ENCODE results near the gene GRID1. TPM values are rescaled to one million over a fixed set of nuclear protein-coding genes. Genes with fewer than 3 reads are reported as not detected.

Gene GRID1
- total RNA-seq, 1 donor from 2014 or later = 1.1 TPM

DNA sequence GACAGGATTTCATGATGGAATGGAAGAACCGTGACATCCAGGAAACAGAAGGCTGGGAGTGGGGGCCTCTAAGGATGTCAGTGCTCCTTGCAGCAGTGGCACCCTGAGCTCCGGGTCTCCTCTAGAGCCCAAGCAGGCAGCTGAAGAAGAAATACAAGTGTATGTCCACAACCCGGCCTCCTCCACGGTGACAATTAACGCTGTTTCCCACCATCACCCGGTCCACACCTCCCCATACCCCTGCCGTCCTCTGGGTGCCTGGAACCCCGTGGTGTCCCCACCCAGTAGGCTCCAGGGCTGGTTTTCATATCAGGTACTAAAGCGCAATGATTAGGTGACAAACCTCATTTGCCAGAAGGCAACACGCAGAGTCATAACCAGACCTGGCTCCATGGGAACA, 30.3 kb downstream of the GRID1 start:
- DNase-seq (ENCODE audit: low read depth, low spot score) = no peak
- Mint-ChIP-seq H3K36me3 (ENCODE audit: low read depth) (no peaks in the 10 kb centered on the region), H3K4me1 (peaks cover 3% of the 10 kb centered on the region), H3K27me3 (ENCODE audit: low read depth) (peaks cover 10% of the 10 kb centered on the region), H3K9me3 (no peaks in the 10 kb centered on the region), H3K27ac (ENCODE audit: unreplicated experiment) (no peak overlapping the region), H3K4me3 (no peak overlapping the region)
- TF ChIP-seq, protein P1, sequence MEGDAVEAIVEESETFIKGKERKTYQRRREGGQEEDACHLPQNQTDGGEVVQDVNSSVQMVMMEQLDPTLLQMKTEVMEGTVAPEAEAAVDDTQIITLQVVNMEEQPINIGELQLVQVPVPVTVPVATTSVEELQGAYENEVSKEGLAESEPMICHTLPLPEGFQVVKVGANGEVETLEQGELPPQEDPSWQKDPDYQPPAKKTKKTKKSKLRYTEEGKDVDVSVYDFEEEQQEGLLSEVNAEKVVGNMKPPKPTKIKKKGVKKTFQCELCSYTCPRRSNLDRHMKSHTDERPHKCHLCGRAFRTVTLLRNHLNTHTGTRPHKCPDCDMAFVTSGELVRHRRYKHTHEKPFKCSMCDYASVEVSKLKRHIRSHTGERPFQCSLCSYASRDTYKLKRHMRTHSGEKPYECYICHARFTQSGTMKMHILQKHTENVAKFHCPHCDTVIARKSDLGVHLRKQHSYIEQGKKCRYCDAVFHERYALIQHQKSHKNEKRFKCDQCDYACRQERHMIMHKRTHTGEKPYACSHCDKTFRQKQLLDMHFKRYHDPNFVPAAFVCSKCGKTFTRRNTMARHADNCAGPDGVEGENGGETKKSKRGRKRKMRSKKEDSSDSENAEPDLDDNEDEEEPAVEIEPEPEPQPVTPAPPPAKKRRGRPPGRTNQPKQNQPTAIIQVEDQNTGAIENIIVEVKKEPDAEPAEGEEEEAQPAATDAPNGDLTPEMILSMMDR (conservative IDR thresholded peaks at IDR 0.05) = no peak

DNA sequence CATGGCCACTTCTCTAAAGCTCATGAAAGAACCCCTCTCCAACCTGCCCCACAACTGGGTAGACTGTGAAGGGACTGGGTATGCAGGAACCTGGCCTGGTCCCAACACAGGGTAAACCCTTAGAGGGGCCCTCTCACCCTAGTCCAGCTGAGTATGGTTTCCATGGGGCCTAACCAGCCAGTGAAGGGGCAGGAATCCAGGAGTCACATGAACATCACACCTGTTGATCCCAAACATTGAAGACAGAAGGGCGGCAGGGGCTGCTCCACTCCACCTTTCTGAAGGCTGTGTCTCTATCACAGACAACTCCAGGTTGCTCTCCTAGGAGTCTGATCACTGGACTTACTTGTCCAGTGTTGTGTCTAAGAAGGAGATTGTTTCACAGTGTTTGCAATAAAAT, 30.8 kb downstream of the GRID1 start:
- peaks cover 10% of the 10 kb centered on the region for H3K27me3 Mint-ChIP-seq (ENCODE audit: low read depth)
- no peaks in the 10 kb centered on the region for H3K4me1 Mint-ChIP-seq
- DNase-seq (ENCODE audit: low read depth, low spot score) = no peak
- H3K4me3 Mint-ChIP-seq = no peak overlapping the region
- no peaks in the 10 kb centered on the region for H3K9me3 Mint-ChIP-seq
- no peaks in the 10 kb centered on the region for H3K36me3 Mint-ChIP-seq (ENCODE audit: low read depth)
- TF ChIP-seq, protein P1 (conservative IDR thresholded peaks at IDR 0.05) = no peak
- H3K27ac Mint-ChIP-seq (ENCODE audit: unreplicated experiment) = no peak overlapping the region

DNA sequence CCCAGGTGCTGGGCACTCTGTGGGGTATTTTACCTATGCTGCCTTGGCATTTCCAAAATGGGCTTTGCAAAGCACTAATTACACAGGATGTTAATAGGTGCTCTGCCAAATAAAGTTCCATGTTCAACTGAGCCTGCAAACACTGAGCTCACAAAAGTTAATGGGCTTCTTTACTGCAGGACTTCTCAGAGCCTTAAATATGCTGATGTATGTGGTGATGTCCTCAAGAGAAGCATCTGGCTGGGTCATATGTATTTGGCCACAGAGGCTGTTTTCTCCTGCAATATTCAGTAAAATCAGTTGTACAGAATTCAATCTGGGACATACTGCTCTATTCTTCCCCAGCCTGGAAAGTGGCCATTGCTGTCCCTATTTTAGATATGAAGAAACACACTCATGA, 31.3 kb downstream of the GRID1 start:
- Mint-ChIP-seq H3K4me3 (no peak overlapping the region), H3K27me3 (ENCODE audit: low read depth) (peaks cover 10% of the 10 kb centered on the region), H3K4me1 (no peaks in the 10 kb centered on the region), H3K36me3 (ENCODE audit: low read depth) (no peaks in the 10 kb centered on the region), H3K9me3 (no peaks in the 10 kb centered on the region), H3K27ac (ENCODE audit: unreplicated experiment) (no peak overlapping the region)
- TF ChIP-seq, protein P1 (conservative IDR thresholded peaks at IDR 0.05) = no peak
- DNase-seq (ENCODE audit: low read depth, low spot score) = no peak

DNA sequence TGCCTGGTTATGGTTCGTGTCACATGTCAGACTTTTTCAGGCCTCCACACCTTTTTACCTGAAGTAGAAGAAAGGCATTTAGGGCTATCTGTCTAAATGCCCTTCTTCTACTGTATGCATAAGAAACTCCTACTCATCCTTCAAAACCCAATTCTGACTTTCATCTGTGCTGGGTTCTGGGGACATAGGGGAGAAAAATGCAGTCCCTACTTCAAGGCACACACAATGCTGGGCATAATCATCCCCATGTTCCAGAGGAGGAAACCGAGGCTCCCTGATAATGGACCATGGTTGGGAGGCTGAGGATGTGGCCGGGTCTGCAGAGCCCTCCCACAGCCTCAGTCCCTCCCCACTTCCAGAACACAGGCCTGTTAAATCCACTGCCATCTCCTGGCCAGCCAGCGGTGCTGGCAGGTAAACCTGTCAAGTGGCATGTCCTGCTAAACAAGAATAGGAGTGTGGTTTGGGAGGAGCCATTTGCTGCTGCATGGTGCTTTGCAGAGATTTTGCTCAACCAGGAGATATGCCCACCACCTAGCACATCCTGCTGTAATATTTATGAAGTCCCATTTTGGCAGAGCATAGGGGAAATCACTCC, 32.0 kb downstream of the GRID1 start:
- Mint-ChIP-seq H3K27me3 (ENCODE audit: low read depth) (peaks cover 10% of the 10 kb centered on the region), H3K27ac (ENCODE audit: unreplicated experiment) (no peak overlapping the region), H3K36me3 (ENCODE audit: low read depth) (no peaks in the 10 kb centered on the region), H3K4me3 (no peak overlapping the region), H3K9me3 (no peaks in the 10 kb centered on the region), H3K4me1 (no peaks in the 10 kb centered on the region)
- TF ChIP-seq, protein P1 (conservative IDR thresholded peaks at IDR 0.05) = no peak
- no peak for DNase-seq (ENCODE audit: low read depth, low spot score)

DNA sequence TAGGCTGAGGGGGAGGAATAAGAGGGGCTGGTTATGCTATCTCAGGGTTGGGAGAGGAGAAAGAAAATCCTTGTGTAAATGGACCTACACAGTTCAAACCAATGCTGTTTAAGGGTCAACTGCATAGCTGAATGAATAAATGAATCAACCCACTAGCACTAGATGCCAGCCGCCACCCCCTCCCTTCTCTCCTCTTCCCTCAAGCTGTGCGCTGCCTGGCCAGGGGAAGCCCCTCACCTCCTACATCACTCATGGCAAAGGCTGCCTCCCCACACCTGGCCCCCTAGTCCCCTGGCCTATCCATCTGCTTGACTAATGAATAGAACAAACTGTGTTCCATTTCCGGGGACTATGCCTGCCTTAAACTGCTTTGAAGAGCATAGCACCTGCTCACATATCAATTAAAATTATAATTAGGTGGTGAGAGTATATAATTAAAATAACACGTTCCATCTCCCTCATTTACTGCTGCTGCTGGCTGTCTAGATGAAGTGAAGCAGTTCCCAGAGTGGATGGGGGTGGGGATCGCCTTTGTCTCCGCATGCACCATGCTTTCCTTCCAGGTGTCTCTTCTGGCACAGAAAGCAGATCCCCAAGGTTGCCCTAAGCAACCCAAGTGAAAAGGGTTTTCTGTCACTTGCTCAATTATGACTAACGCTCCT, 32.6 kb downstream of the GRID1 start:
- Mint-ChIP-seq H3K4me3 (no peak overlapping the region), H3K4me1 (no peaks in the 10 kb centered on the region), H3K36me3 (ENCODE audit: low read depth) (no peaks in the 10 kb centered on the region), H3K9me3 (no peaks in the 10 kb centered on the region), H3K27ac (ENCODE audit: unreplicated experiment) (no peak overlapping the region), H3K27me3 (ENCODE audit: low read depth) (peaks cover 10% of the 10 kb centered on the region)
- DNase-seq (ENCODE audit: low read depth, low spot score) = no peak
- TF ChIP-seq, protein P1 (conservative IDR thresholded peaks at IDR 0.05) = no peak

All from neural crest cell (in vitro differentiated cells).